H1 (cell line): ENCODE results near the gene P3H4. TPM values are rescaled to one million over a fixed set of nuclear protein-coding genes. Genes with fewer than 3 reads are reported as not detected.

ENCODE experiments used
- CTCF ChIA-PET: fragments of 300-600 bp; sonication (Branson Sonifier 250); formaldehyde crosslinking; loops from one replicate; lab custom pipeline; 2021; ENCODE audit not compliant: partially characterized antibody; lab: Charles Lee
- POLR2A ChIA-PET: fragments of 300-600 bp; sonication (Branson Sonifier 250); formaldehyde crosslinking; loops from one replicate; lab custom pipeline; 2021; ENCODE audit warnings: inconsistent platforms; ENCODE audit not compliant: partially characterized antibody; lab: Charles Lee
- DNase-seq, 2 experiments: peaks; one replicate each; pipeline versions ENCODE4 v3.0.0 to v3.0.0-alpha.2; 2010 to 2022; ENCODE audit warnings: low spot score in 2 of 2, low read depth in 1 of 2, mixed read lengths in 1 of 2
- FAIRE-seq: peaks from 2 replicates; lab custom pipeline; 2011; peaks lifted over from hg19 to GRCh38; lab: Jason Lieb, UNC
- H2AFZ ChIP-seq: 2 replicates; pipeline ENCODE4 v1.8.1; 2012; ENCODE audit warnings: low read length, inconsistent platforms
- H2AK5ac ChIP-seq: 2 replicates; pipeline ENCODE4 v1.6.1; 2013; ENCODE audit warnings: low read depth, low read length
- H2BK120ac ChIP-seq: replicated peaks from 2 replicates; pipeline ENCODE3; 2013; ENCODE audit warnings: low read depth, low read length, inconsistent platforms
- H2BK12ac ChIP-seq: 2 replicates; pipeline ENCODE4 v1.6.1; 2013; ENCODE audit warnings: low read depth, low read length
- H2BK15ac ChIP-seq: 2 replicates; pipeline ENCODE4 v1.6.1; 2013; ENCODE audit warnings: low read length
- H2BK20ac ChIP-seq: 2 replicates; pipeline ENCODE4 v1.6.1; 2013; ENCODE audit warnings: low read length
- H2BK5ac ChIP-seq: 2 replicates; pipeline ENCODE4 v1.6.1; 2013; ENCODE audit warnings: low read depth, low read length
- H3K14ac ChIP-seq: 2 replicates; pipeline ENCODE4 v1.6.1; 2013; ENCODE audit warnings: inconsistent platforms; ENCODE audit not compliant: insufficient read length
- H3K18ac ChIP-seq: 2 replicates; pipeline ENCODE4 v1.6.1; 2013; ENCODE audit warnings: low read length; ENCODE audit errors: extremely low read depth
- H3K23ac ChIP-seq: 2 replicates; pipeline ENCODE4 v1.6.1; 2013; ENCODE audit warnings: inconsistent platforms; ENCODE audit not compliant: insufficient read length
- H3K23me2 ChIP-seq: 2 replicates; pipeline ENCODE4 v1.6.1; 2013; ENCODE audit warnings: low read depth, low read length
- H3K27ac ChIP-seq: 2 replicates; pipeline ENCODE4 v1.6.1; 2011; ENCODE audit warnings: low read depth, low read length, inconsistent platforms
- H3K27me3 ChIP-seq, 4 experiments: replicated peaks in 1 of 4; 1 replicate in 1 of 4; 2 replicates in 3 of 4; pipeline versions ENCODE4 v1.6.1 to v1.8.1; 2011 to 2013; ENCODE audit warnings: low read length in 3 of 4, mild to moderate bottlenecking in 3 of 4, inconsistent platforms in 2 of 4, mixed read lengths in 2 of 4, moderate library complexity in 1 of 4; ENCODE audit not compliant: control insufficient read depth in 3 of 4, insufficient read depth in 3 of 4; ENCODE audit errors: extremely low read depth in 1 of 4
- H3K36me3 ChIP-seq, 4 experiments: 2 replicates each; pipeline versions ENCODE4 v1.6.1 to v1.8.1; 2011 to 2013; ENCODE audit warnings: mild to moderate bottlenecking in 4 of 4, low read length in 3 of 4, moderate library complexity in 2 of 4, control low read depth in 1 of 4, inconsistent platforms in 1 of 4; ENCODE audit not compliant: insufficient read depth in 4 of 4, control insufficient read depth in 2 of 4
- H3K4ac ChIP-seq: replicated peaks from 2 replicates; pipeline ENCODE3; 2013; ENCODE audit warnings: low read length, low read depth, mixed read lengths, inconsistent platforms; ENCODE audit not compliant: insufficient read length
- H3K4me1 ChIP-seq, 4 experiments: replicated peaks in 1 of 4; 1 replicate in 1 of 4; 2 replicates in 3 of 4; pipeline versions ENCODE4 v1.6.1 to v1.8.1; 2011 to 2013; ENCODE audit warnings: low read length in 3 of 4, inconsistent platforms in 2 of 4, mixed read lengths in 1 of 4; ENCODE audit not compliant: insufficient read depth in 4 of 4, control insufficient read depth in 3 of 4
- H3K4me2 ChIP-seq, 2 experiments: 2 replicates each; pipeline versions ENCODE4 v1.6.1 to v1.8.1; 2011 to 2013; ENCODE audit warnings: low read depth in 2 of 2, low read length in 2 of 2, control low read depth in 1 of 2, inconsistent platforms in 1 of 2, mild to moderate bottlenecking in 1 of 2; ENCODE audit not compliant: insufficient read depth in 1 of 2
- H3K4me3 ChIP-seq, 4 experiments: fragments of 200-600, 300-600 bp in 1 of 4; sonication (generic), shearing (Covaris generic), sonication (Bioruptor Twin) in 1 of 4; 2 replicates each; pipeline versions ENCODE4 v1.5.1 to v1.8.1; 2011 to 2016; ENCODE audit warnings: low read length in 4 of 4, low read depth in 3 of 4, control low read depth in 2 of 4, inconsistent platforms in 2 of 4, mild to moderate bottlenecking in 2 of 4, mixed read lengths in 1 of 4, moderate library complexity in 1 of 4; ENCODE audit not compliant: insufficient read depth in 2 of 4; ENCODE audit errors: extremely low read depth in 1 of 4
- H3K56ac ChIP-seq: replicated peaks from 2 replicates; pipeline ENCODE3; 2013; ENCODE audit warnings: low read depth, mild to moderate bottlenecking, mixed read lengths, low read length, inconsistent platforms; ENCODE audit not compliant: insufficient read length
- H3K79me1 ChIP-seq: 2 replicates; pipeline ENCODE4 v1.6.1; 2013; ENCODE audit warnings: low read depth, low read length, control low read depth
- H3K79me2 ChIP-seq, 2 experiments: 2 replicates each; pipeline versions ENCODE4 v1.6.1 to v1.8.1; 2012 to 2013; ENCODE audit warnings: low read length in 2 of 2, mild to moderate bottlenecking in 2 of 2, inconsistent platforms in 1 of 2; ENCODE audit not compliant: insufficient read depth in 2 of 2, control insufficient read depth in 1 of 2
- H3K9ac ChIP-seq, 4 experiments: replicated peaks in 1 of 4; 1 replicate in 1 of 4; 2 replicates in 3 of 4; pipeline versions ENCODE4 v1.6.1 to v1.8.1; 2011 to 2013; ENCODE audit warnings: low read depth in 3 of 4, low read length in 3 of 4, control low read depth in 2 of 4, mild to moderate bottlenecking in 2 of 4, moderate library complexity in 2 of 4, inconsistent platforms in 1 of 4; ENCODE audit errors: extremely low read depth in 1 of 4
- H3K9me3 ChIP-seq, 2 experiments: 2 replicates each; pipeline versions ENCODE4 v1.6.1 to v1.8.1; 2012 to 2013; ENCODE audit warnings: mild to moderate bottlenecking in 2 of 2, moderate library complexity in 2 of 2, control low read depth in 1 of 2, inconsistent platforms in 1 of 2, low read depth in 1 of 2, low read length in 1 of 2, mixed read lengths in 1 of 2; ENCODE audit not compliant: insufficient read depth in 2 of 2
- H4K20me1 ChIP-seq, 2 experiments: replicated peaks in 1 of 2; 2 replicates each; pipeline versions ENCODE3 to v1.8.1; 2011 to 2013; ENCODE audit warnings: inconsistent platforms in 2 of 2, low read length in 2 of 2, mild to moderate bottlenecking in 1 of 2; ENCODE audit not compliant: insufficient read depth in 2 of 2, control insufficient read depth in 1 of 2
- H4K5ac ChIP-seq: 2 replicates; pipeline ENCODE4 v1.6.1; 2013; ENCODE audit warnings: low read length, low read depth, mixed read lengths, inconsistent platforms; ENCODE audit not compliant: insufficient read length
- H4K8ac ChIP-seq: 2 replicates; pipeline ENCODE4 v1.8.0; 2013; ENCODE audit warnings: mild to moderate bottlenecking, moderate library complexity, low read length, inconsistent platforms; ENCODE audit not compliant: insufficient read depth; ENCODE audit errors: extremely low read depth
- H4K91ac ChIP-seq: replicated peaks from 2 replicates; pipeline ENCODE3; 2013; ENCODE audit warnings: low read length, mixed read lengths, inconsistent platforms; ENCODE audit not compliant: insufficient read length
- ASH2L ChIP-seq: fragments of 200-600, 300-600 bp; sonication (generic); IDR thresholded peaks from one replicate; pipeline ENCODE4 v1.7.1; 2017; ENCODE audit warnings: low read length
- EP300 ChIP-seq, 2 experiments: IDR thresholded peaks; 1 replicate in 1 of 2; 2 replicates in 1 of 2; pipeline ENCODE4 v1.6.1; 2011 to 2012; ENCODE audit warnings: low read depth in 2 of 2, low read length in 2 of 2, mild to moderate bottlenecking in 2 of 2, borderline replicate concordance in 1 of 2, inconsistent platforms in 1 of 2, moderate library complexity in 1 of 2
- HDAC2 ChIP-seq, 2 experiments: fragments of 300-600 bp in 1 of 2; sonication (generic) in 1 of 2; IDR thresholded peaks; 2 replicates each; pipeline ENCODE4 v1.6.1; 2011 to 2012; ENCODE audit warnings: low read depth in 2 of 2, low read length in 2 of 2, mild to moderate bottlenecking in 2 of 2, moderate library complexity in 2 of 2, borderline replicate concordance in 1 of 2, inconsistent platforms in 1 of 2
- NRF1 ChIP-seq: IDR thresholded peaks from 2 replicates; pipeline ENCODE4 v1.6.1; 2011; ENCODE audit warnings: mild to moderate bottlenecking, low read depth, low read length, improper control_type of control experiment
- RBBP5 ChIP-seq: IDR thresholded peaks from 2 replicates; pipeline ENCODE4 v1.7.1; 2012; ENCODE audit warnings: low read depth, mild to moderate bottlenecking, inconsistent platforms, low read length, moderate library complexity, borderline replicate concordance
- RXRA ChIP-seq: IDR thresholded peaks from 2 replicates; pipeline ENCODE4 v1.6.1; 2011; ENCODE audit warnings: low read depth, mild to moderate bottlenecking, low read length, moderate library complexity; ENCODE audit not compliant: insufficient read depth
- SAP30 ChIP-seq: fragments of 300-600 bp; sonication (generic); IDR thresholded peaks from 2 replicates; pipeline ENCODE4 v1.7.1; 2012; ENCODE audit warnings: low read length, moderate library complexity, mild to moderate bottlenecking, inconsistent platforms; ENCODE audit not compliant: insufficient read depth, insufficient replicate concordance
- SP2 ChIP-seq: IDR thresholded peaks from 2 replicates; pipeline ENCODE4 v1.6.1; 2012; ENCODE audit warnings: mild to moderate bottlenecking, low read length, inconsistent platforms
- TEAD4 ChIP-seq: IDR thresholded peaks from 2 replicates; pipeline ENCODE4 v1.6.1; 2012; ENCODE audit warnings: low read depth, low read length, inconsistent platforms, mixed read lengths
- WGBS, 2 experiments: shearing (Covaris generic) in 1 of 2; methylation state at CpG; one replicate each; pipeline versions ENCODE4 v1.1.6 to v1.1.7; 2013 to 2015; ENCODE audit warnings: low lambda C conversion rate in 2 of 2, mixed read lengths in 2 of 2, inconsistent platforms in 1 of 2, low coverage in 1 of 2, missing lambda C conversion rate in 1 of 2; ENCODE audit not compliant: insufficient replicate concordance in 2 of 2, insufficient coverage in 1 of 2, insufficient read length in 1 of 2; ENCODE audit errors: extremely low coverage in 1 of 2, missing lambda C conversion rate in 1 of 2; 5-methylcytosine and 5-hydroxymethylcytosine counted together
- polyA plus RNA-seq, 7 experiments: library from polyadenylated mRNA; depleted of rRNA in 3 of 7; stranded (reverse) in 5 of 7; unstranded in 2 of 7; fragments of >200 nt in 5 of 7; fragments of 200-250 nt in 2 of 7; gene quantifications; 1 replicate in 5 of 7; 2 replicates in 1 of 7; 4 replicates in 1 of 7; pipeline versions ENCODE4 v1.2.1 to v1.2.3, GENCODE V29; 2011 to 2013; ENCODE audit warnings: missing spikeins in 2 of 7, mixed read lengths in 2 of 7
- total RNA-seq: library from RNA; stranded (reverse); fragmentation: NEBNext Ultra II Directional; extraction: Animal tissue kit (Norgen Biotek cat#: 25700); gene quantifications from 2 replicates; pipeline ENCODE4 v1.2.1, GENCODE V29; 2021
- TF ChIP-seq, protein P1 (sequence below): IDR thresholded peaks from 2 replicates; pipeline ENCODE4 v1.6.1; 2012; ENCODE audit warnings: inconsistent platforms

The P3H4 gene
- total and polyA plus RNA-seq, 2 of the 8 experiments (the other 6 are each of a cell fraction or from before 2014, with no cell fraction given), result 23.4 to 26.7 TPM

DNA sequence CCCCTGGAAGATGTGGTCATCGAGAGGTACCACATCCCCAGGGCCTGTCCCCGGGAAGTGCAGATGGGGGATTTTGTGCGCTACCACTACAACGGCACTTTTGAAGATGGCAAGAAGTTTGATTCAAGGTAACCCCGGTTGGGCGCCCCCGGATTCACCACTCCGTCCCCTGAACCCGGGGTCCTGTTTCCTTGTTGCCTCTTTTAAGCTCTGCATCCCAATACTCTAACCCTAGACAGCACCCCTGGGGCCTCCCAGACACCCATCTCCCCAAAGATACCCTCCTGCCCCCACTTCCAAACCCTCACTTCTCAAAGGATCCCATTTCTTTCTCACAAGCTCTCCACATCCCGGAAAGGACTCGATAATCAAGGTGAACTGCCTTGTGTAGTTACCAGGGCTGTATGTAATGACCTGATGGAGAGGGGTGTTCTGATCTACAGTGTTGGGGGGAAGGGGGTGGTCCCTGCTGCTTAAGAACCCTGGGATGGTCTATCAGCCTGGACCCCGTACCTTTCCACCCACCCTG, 1.5 kb upstream of the P3H4 start:
- Histone ChIP-seq H3K9ac (peak overlapping the region; percentile 41 to 66 (median 50)), H2BK5ac (peak overlapping the region; percentile 91; the same call in 1 of the 2 replicates), H4K91ac (peak overlapping the region; percentile 83), H3K23ac (no peak overlapping the region), H3K36me3 (peaks cover 0 to 4% (median 3%) of the 10 kb centered on the region in 4 experiments; a peak in 3 of 8 replicates), H3K14ac (peak overlapping the region; percentile 37), H2BK12ac (0 out of 2 replicates have a peak overlapping the region, but pooled peaks have one; percentile 80), H3K23me2 (peaks cover 21% of the 10 kb centered on the region), H2AK5ac (0 out of 2 replicates have a peak overlapping the region, but pooled peaks have one; percentile 47), H4K20me1 (peaks cover 0 to 14% of the 10 kb centered on the region in 2 experiments), H3K4me3 (peak overlapping the region; percentile 70 to 94 (median 81)), H3K27me3 (peaks cover 0 to 6% (median 3%) of the 10 kb centered on the region in 4 experiments; a peak in 4 of 7 replicates), H2AFZ (peak overlapping the region; percentile 6; the same call in 1 of the 2 replicates), H3K18ac (peak overlapping the region; percentile 36), H3K4ac (peak overlapping the region; percentile 70), H4K8ac (no peak overlapping the region; the same call in 1 of the 2 replicates), H3K79me2 (peaks cover 0 to 35% of the 10 kb centered on the region in 2 experiments; a peak in 2 of 4 replicates), H3K4me1 (peaks cover 0 to 26% (median 8%) of the 10 kb centered on the region in 4 experiments; a peak in 6 of 7 replicates), H4K5ac (peak overlapping the region; percentile 32), H2BK15ac (no peak overlapping the region; the same call in 1 of the 2 replicates), H3K27ac (no peak overlapping the region), H3K79me1 (peaks cover 16% of the 10 kb centered on the region), H3K56ac (peak overlapping the region; percentile 2), H3K4me2 (peak overlapping the region; percentile 94 to 95), H2BK20ac (no peak overlapping the region), H3K9me3 (peaks cover 0 to 4% of the 10 kb centered on the region in 2 experiments; a peak in 1 of 4 replicates), H2BK120ac (no peak overlapping the region)
- CTCF ChIA-PET, result interaction anchor here (0.7 to 4.8 kb wide), 9 partner anchors 8 to 150 kb away, joined by 3 to 46 read pairs (median 8); partner anchors contain the start of gene JUP
- POLR2A ChIA-PET, result interaction anchor here (1.0 to 4.2 kb wide), 15 partner anchors 9 to 123 kb away, joined by 4 to 40 read pairs (median 8); partner anchors contain the start of genes ACLY, HAP1 and JUP
- DNase-seq, result no peak
- FAIRE-seq, result no peak
- WGBS, 2 experiments, result 4% methylated on average over 12 of the region's 12 CpGs; no CpG with 5 or more reads in 1 of the 2 experiments
- no peak for TF ChIP-seq TEAD4
- no peak for TF ChIP-seq EP300 (IDR thresholded peaks at IDR 0.05; ENCODE audit: borderline replicate concordance in 1 of 2, low read depth in 2 of 2, low read length in 2 of 2)
- 0 out of 2 replicates have a peak, but pooled peaks have one; percentile 62 for TF ChIP-seq RBBP5
- no peak for TF ChIP-seq SP2
- TF ChIP-seq SAP30, result peak; percentile 14
- no peak for TF ChIP-seq HDAC2 (IDR thresholded peaks at IDR 0.05; ENCODE audit: borderline replicate concordance in 1 of 2, low read depth in 2 of 2, low read length in 2 of 2)
- TF ChIP-seq NRF1, result no peak
- no peak for TF ChIP-seq RXRA
- TF ChIP-seq, protein P1, sequence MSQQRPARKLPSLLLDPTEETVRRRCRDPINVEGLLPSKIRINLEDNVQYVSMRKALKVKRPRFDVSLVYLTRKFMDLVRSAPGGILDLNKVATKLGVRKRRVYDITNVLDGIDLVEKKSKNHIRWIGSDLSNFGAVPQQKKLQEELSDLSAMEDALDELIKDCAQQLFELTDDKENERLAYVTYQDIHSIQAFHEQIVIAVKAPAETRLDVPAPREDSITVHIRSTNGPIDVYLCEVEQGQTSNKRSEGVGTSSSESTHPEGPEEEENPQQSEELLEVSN, result no peak
- TF ChIP-seq ASH2L, result peak; percentile 13
